Loucy (cell line): ENCODE results near the gene ZNF148.

Experiments
- EZH2phosphoT487 ChIP-seq: fragments of 200-600 bp; IDR thresholded peaks from 2 replicates; pipeline ENCODE4 v1.6.1; 2018; ENCODE audit warnings: antibody characterized with exemption, mild to moderate bottlenecking, moderate library complexity, borderline replicate concordance
- TF ChIP-seq, protein P1 (sequence below): fragments of 200-600 bp; sonication (generic); conservative IDR thresholded peaks from 2 replicates; pipeline ENCODE4 v1.5.1; 2014; ENCODE audit warnings: mild to moderate bottlenecking, antibody characterized with exemption, low read length

GRCh38 chr3:125246237-125246636 lies 128.9 kb downstream of the ZNF148 start:
- TF ChIP-seq, protein P1, sequence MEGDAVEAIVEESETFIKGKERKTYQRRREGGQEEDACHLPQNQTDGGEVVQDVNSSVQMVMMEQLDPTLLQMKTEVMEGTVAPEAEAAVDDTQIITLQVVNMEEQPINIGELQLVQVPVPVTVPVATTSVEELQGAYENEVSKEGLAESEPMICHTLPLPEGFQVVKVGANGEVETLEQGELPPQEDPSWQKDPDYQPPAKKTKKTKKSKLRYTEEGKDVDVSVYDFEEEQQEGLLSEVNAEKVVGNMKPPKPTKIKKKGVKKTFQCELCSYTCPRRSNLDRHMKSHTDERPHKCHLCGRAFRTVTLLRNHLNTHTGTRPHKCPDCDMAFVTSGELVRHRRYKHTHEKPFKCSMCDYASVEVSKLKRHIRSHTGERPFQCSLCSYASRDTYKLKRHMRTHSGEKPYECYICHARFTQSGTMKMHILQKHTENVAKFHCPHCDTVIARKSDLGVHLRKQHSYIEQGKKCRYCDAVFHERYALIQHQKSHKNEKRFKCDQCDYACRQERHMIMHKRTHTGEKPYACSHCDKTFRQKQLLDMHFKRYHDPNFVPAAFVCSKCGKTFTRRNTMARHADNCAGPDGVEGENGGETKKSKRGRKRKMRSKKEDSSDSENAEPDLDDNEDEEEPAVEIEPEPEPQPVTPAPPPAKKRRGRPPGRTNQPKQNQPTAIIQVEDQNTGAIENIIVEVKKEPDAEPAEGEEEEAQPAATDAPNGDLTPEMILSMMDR, result no peak
- no peak for TF ChIP-seq EZH2phosphoT487
